Cardiac septum (tissue), 1 donor: ENCODE data around the gene SLAIN1. TPM values are rescaled to one million over a fixed set of nuclear protein-coding genes. Genes with fewer than 3 reads are reported as not detected.
"Not testable (repeated sequence)": the region's sequence is repeated elsewhere in the genome, so short reads cannot be mapped to it uniquely, and the experiment has no call there.

Experiments
- DNase-seq: peaks from one replicate; pipeline ENCODE4 v3.0.0-alpha.2; 2020; ENCODE audit warnings: low spot score
- intact Hi-C: fragments of 100-400 bp; cut with DNase I; formaldehyde crosslinking; loops from one replicate; pipeline ENCODE4 v1.14.0; 2022
- long read RNA-seq: library from polyadenylated mRNA; unstranded; transcript quantifications from one replicate; pipeline ENCODE4 v2.0.0, GENCODE V29; 2021
- total RNA-seq: library from RNA; stranded (reverse); fragmentation: NEBNext Ultra II Directional; extraction: Animal tissue kit (Norgen Biotek cat#: 25700); gene quantifications from one replicate; pipeline ENCODE4 v1.2.1, GENCODE V29; 2021
- donor health status: DM: no; HTN: no; CAD: no.

Gene SLAIN1
- 3.8 TPM for total RNA-seq
- long read RNA-seq, transcript SLAIN1-206 (7 exons, 2,855 nt), result major isoform, 7 of 7 reads
- long read RNA-seq, partial matches to known transcripts, result 0 of 7 reads
- long read RNA-seq, other reads (novel, unspliced or antisense), result 0 of 7 reads

DNA sequence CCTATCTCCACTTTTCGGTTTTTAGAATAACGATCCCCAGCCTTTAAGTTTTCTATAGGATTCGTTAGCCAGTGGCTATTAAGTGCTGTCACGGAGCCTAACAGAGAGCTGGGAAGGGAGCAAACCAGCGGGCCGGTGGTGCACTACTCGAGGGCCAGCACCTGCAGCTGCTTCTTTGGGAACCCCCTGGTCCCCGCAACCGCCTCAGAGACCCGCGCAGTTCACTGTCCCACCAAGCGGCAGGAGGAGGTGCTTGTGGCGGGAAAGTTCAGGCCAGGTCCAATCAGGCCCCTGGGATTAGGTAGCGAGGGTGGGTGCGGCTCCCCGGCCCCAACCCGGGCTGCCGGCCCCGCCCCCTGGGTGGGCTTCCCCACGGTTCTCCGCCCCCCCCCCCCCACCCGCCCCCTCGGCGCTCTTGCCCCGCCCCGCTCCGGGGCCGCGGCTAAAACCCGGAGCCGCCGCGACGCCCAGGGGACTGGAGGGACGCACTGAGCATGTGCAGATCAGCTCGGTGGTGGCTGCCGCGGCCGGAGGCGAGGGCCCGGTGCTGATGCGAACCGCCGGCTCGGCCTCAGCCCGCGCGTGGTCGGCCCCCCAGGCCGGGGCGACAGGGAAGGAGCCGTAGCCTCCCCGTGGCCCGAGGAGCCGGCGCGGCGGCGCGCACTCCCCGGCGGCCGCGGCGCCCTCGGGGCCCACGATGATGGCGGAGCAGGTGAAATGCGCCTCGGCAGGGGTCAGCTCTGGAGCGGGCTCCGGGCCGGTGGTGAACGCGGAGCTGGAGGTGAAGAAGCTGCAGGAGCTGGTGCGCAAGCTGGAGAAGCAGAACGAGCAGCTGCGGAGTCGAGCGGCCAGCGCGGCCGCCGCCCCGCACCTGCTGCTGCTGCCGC lies at the start of gene SLAIN1:
Gene SLAIN1 (plus strand): TSS at position 471 of the 887 bp plus-strand sequence. CDS start 227 bp downstream, at position 698.
- intact Hi-C loops, result no loop called here
- DNase-seq, result peak; percentile 86

DNA sequence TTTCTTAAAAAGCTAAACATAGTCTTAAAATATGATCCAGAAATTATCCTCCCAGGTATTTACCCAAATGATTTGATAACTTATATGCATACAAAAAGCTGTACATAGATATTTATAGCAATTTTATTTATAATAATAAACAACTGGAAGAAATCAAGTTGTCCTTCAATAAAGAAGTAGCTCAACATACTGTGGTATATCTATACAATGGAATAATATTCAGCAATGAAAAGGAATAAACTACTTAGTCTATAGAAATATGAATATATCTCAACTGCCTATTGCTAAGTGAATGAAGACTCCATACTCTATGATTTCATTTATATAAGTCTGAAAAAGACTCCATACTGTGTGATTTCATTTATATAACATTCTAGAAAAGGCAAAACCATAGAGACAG lies 47.1 kb upstream of the SLAIN1 start:
- no peak for DNase-seq
- intact Hi-C loops, result no loop called here

- DNase-seq, result no peak
- intact Hi-C loops, result no loop called here
These were observed 44.2 kb upstream of the SLAIN1 start for GRCh38 chr13:77653301-77653700.

- DNase-seq, intact Hi-C loops: not testable (repeated sequence)
These were observed 37.5 kb upstream of the SLAIN1 start for GRCh38 chr13:77660016-77660415.

GRCh38 chr13:77660841-77661250 lies 36.6 kb upstream of the SLAIN1 start:
- no peak for DNase-seq
- intact Hi-C loops, result no loop called here

GRCh38 chr13:77662301-77662700 lies 35.2 kb upstream of the SLAIN1 start:
- DNase-seq, intact Hi-C loops: not testable (repeated sequence)

GRCh38 chr13:77662831-77663230 lies 34.7 kb upstream of the SLAIN1 start:
- DNase-seq, intact Hi-C loops: not testable (repeated sequence)

- intact Hi-C loops, result no loop called here
- no peak for DNase-seq
These were observed 22.6 kb upstream of the SLAIN1 start for GRCh38 chr13:77674852-77675251.

DNA sequence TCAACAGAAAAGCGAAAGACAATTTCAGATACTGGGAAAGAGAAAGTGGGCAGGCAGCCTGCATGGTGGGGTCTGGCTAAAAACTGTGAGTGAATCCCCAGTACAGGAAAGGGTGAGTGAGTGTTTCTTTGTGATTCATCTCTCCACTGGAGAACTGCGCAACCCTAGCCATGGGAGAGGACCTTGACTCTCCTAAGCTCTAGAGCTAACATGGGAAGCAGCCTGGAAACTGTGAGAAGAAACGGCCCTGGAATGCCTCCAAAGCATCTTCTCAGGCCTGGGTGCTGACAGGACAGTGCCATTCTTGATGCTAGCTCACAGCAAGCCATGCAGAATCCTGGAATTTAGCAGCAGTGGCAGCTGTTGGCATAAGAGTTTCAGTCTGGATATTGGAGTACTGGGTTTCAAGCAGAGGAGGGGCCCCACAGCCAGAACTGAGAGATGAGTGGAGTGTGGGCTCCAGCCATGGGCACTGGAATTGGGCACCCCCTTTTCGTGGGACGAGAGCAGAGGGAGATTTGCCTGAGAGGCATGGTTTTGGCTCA lies 18.7 kb upstream of the SLAIN1 start:
- intact Hi-C loops, result no loop called here
- DNase-seq, result peak; percentile 64

DNA sequence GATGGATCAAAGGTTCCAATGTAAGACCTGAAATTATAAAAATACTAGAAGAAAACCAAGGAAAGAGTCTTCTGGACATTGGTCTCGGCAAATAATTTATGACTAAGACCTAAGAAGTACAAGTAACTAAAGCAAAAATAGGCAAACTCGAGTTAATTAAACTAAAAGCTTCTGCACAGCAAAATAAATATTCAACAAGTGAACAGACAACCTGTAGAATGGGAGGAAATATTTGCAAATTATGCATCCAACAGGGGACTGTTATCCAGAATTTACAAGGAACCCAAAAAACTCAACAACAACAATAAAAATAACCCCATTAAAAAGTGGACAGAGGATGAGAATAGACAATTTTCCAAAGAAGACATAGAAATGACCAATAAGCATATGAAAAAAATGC lies 9.7 kb upstream of the SLAIN1 start:
- intact Hi-C loops, result no loop called here
- no peak for DNase-seq

DNA sequence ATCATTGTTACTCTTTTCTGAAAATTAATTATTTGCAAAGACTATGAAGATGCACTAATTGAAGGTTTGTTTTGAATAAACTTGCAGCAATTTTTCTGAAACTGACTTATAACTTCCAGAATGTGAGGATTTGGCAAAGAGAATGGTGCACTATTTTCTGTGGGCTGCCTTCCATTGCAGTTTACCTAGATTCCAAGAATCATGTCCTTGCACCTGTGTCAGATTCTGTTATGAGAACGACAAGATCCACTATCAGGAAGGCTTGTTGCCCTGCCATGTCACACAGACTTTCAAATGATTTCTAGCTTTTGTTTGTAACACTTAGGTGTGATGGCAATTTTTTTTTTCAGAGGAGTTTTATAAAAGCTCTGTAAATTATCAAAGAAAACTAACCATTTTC lies 5.6 kb upstream of the SLAIN1 start:
- intact Hi-C loops, result no loop called here
- no peak for DNase-seq

DNA sequence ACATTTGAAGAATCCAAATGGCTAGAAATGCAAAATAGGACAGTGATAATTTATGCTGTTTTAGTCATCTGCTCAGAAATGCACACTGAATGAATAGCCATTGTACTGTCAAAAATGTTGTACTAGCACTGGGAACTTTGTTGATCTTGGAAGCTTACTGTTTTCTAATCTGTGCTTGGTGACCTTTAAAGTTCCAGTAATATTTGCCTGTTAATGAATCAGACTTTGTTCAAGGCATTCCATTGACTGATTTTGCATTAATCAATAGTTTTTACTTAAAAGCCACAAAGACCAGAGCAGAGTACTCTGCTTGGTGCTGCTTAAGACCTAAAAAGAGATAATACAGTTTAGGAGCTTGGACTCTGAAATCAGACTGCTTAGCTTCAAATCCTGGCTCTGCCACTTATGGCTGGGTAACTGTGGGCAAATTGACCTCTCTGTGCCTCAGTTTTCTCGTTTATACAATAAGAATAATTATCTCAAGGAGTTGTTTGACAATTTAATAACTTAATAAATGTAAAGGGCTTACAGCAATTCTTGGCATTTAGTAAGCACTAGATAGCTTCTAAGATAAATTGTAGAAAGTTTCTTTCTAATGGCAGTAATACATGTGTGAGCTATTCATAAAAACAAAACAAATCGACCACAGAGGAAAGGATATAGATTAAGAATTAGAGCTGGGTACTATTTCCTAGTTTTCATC lies 4.6 kb upstream of the SLAIN1 start:
- intact Hi-C loops, result no loop called here
- DNase-seq, result no peak

DNA sequence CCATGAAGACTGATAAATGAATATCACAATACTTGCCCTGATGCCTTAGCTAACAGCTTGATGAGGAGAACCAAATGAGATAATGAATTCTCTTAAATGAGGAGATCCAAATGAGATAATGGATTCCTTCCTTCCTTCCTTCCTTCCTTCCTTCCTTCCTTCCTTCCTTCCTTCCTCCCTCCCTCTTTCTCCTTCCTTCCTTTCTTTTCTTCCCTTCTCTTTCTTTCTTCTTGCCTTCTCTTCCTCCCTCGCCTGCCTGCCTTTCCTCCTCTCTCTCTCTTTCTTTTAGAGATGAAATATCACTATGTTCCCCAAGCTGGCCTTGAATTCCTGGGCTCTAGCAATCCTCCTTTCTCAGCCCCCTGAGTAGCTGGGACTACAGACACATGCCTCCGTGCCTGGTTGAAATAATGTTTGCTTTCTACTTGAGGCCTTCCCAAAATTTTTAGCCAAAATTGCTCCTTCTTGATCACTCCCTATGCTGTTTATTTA lies 4.0 kb upstream of the SLAIN1 start:
- intact Hi-C loops, result no loop called here
- DNase-seq, result no peak

- no peak for DNase-seq
- intact Hi-C loops, result no loop called here
These were observed 1.2 kb upstream of the SLAIN1 start for GRCh38 chr13:77696006-77696878.

GRCh38 chr13:77696879-77697216 lies 639 bp upstream of the SLAIN1 start:
- intact Hi-C loops, result no loop called here
- DNase-seq, result no peak

GRCh38 chr13:77698201-77699058 lies 943 bp downstream of the SLAIN1 start:
- intact Hi-C loops, result no loop called here
- DNase-seq, result peak; percentile 76

DNA sequence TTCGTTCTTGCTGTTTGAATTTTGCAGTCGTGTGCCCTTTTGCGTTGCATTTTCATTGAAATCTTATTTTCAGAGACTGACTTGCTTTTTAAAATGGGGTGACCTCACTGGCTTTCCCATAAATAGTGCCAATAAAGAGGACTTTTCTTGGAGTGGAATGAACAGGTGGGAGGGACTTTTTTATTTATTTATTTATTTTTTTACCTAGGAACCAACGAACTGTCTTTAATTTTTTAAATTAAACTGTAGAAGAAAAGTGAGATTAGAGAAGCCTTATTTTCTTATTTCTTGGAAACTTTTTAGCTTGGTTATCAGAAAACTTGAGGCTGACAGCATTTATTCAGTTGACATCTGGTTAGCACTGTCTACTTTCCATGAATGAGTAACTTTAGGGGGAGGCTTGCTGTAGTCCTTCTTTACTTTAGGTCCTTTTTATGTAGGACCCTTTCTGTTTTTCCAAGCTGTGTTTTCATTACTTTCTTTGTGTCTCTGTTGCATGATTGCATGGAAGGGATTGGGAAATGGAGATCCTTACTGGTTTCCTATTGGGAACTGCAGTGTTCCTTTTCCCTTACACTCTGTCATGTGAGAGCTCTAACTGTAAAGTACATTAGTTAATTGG lies 1.7 kb downstream of the SLAIN1 start:
- intact Hi-C loops, result no loop called here

DNA sequence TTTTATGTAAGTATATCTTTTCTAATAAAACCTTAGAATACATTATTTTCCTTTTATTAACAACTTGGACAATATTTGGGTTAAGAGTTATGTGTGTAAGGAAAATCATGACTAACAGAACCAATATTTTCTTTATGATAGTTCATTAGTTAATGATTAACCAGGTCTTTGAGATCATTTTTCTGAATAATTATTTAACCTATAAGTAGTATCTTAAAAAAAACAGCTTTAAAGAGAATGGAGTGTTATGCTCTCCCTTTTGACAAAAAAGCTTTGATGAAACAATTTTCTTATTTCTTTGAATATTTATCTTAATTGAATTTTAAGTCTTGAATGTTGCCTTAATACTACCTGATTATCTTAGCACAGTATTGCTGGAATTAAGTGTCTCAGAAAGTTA lies 3.8 kb downstream of the SLAIN1 start:
- DNase-seq, result no peak
- intact Hi-C loops, result no loop called here

More for the DNA sequence above, 1.7 kb downstream of the SLAIN1 start:
- no peak for DNase-seq
